HG03558 (cell line): Measurements from ENCODE around the gene ZBTB8OS.
"Not testable (repeated sequence)": the region's sequence is repeated elsewhere in the genome, so short reads cannot be mapped to it uniquely, and the experiment has no call there.

Experiments used
- ATAC-seq: cut with Tn5 transposase; IDR thresholded peaks from one replicate; pipeline ENCODE4 v1.9.1; 2021; ENCODE audit warnings: moderate number of reproducible peaks; ENCODE audit not compliant: unreplicated experiment; ENCODE audit errors: extremely low read depth

Gene ZBTB8OS

DNA sequence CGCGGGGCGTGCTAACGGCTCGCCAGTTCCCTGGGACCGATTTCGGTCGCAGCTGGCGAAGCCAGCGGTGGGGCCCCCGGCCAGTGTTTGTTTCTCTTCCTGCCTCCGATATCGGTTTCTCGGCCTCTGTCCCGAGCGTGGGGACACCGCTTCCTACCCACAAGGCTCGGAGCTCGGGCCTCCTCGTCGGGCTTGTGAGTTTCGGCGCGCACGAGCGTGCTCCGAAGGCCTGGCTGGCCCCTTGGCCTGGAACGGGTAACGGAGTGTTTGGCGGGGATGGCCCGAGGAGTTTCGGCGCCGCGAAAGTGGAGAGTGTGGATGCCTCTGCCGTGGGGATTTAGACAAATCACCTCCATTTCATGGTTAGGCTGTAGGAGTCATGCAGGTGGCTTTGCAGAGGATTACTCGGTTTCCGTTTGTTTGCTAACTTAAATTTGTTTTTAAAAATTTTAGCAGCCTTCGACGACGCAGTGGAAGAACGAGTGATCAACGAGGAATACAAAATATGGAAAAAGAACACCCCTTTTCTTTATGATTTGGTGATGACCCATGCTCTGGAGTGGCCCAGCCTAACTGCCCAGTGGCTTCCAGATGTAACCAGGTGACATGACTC lies 1.2 kb upstream of the ZBTB8OS start:
- ATAC-seq = no peak

- ATAC-seq = peak; percentile 66
Observed at GRCh38 chr1:32650752-32651460, 556 bp upstream of the ZBTB8OS start, which contains the start of gene RBBP4. RBBP4 (plus strand) TSS chr1:32651208; CDS start chr1:32651307, 99 bp downstream.

DNA sequence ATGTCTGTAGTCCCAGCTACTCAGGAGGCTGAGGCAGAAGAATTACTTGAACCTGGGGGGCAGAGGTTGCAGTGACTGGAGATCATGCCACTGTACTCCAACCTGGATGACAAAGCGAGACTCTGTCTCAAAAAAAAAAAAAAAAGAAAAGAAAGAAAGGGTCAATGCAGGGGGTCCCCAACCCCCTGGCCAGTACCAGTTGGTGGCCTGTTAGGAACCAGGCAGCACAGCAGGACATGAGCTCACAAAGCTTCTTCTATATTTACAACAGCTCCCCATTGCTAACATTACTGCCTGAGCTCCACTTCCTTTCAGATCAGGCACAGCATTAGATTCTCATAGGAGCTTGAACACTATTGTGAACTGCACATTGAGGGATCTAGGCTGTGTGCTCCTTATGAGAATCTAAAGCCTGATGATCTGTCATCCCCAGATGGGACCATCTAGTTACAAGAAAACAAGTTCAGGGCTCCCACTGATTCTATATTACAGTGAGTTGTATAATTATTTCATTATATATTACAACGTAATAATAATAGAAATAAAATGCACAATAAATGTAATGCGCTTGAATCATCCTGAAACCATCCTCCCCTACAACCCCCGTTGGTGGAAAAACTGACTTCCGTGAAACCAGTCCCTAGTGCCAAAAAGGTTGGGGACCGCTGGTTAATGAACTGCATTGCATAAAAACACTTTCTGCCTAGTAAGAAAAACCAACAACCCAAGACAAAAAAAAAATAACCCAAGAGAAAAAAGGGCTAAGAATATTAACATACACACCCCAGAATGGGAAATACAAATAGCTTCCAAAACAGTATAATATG lies 2.8 kb downstream of the ZBTB8OS start:
- no peak for ATAC-seq

DNA sequence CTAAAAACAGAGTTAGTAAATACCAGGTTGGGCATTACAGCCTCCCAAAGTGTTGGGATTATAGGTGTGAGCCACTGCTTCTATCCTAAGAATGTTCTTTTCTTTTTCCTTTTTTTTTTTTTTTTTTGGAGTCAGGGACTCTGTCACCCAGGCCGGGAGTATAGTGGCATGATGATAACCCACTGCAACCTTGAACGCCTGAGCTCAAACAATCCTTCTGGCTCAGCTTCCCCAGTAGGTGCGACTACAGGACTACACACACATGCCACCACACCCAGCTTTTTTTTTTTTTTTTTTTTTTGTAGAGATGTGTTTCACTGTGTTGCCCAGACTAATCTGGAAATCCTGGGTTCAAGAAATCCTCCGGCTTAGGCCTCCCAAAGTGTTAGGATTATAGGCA lies 5.9 kb downstream of the ZBTB8OS start:
- no peak for ATAC-seq

DNA sequence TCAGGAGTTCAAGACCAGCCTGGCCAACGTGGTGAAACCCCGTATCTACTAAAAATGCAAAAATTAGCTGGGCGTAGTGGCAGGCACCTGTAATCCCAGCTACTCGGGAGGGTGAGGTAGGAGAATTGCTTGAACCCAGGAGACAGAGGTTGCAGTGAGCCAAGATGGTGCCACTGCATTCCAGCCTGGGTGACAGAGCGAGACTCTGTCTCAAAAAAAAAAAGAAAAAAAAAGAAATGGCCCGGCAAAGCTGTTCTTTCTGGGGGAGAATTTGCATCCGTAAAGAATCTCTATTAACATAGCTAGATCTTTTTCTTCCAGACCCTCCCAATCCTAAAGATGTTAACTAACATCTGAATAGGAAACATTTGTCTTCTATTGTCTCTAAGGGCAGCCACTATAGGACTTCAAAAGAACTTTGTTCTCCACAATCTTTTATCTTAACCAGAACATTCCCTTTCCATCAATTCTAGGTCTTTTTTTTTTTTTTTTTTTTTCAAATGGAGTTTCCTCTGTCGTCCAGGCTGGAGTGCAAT lies 8.0 kb downstream of the ZBTB8OS start:
- ATAC-seq = not testable (repeated sequence)

DNA sequence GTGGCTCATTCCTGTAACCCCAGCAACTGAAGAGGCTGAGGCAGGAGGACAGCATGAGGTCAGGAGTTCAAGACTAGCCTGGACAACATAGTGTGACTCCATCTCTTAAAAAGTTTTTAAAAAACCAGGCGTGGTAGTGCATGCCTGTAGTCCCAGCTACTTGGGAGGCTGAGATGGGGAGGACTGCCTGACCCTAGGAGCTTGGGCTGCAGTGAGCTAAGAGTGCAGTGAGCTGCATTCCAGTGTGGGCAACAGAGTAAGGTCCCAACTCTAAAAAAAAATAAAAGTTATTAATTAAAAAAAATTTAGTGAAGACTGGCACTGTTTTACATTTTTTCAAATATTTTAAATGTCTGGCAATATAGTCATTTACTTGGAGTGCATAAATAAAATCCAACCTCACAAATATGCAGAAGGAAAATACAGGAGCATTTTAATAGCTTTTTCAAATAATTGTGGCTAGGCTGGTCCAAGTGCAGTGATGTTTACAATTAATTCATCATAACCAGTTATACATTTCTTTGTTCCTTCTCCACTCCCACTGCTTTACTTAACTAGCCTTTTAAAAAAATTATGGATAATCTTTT lies 10.8 kb downstream of the ZBTB8OS start:
- no peak for ATAC-seq

DNA sequence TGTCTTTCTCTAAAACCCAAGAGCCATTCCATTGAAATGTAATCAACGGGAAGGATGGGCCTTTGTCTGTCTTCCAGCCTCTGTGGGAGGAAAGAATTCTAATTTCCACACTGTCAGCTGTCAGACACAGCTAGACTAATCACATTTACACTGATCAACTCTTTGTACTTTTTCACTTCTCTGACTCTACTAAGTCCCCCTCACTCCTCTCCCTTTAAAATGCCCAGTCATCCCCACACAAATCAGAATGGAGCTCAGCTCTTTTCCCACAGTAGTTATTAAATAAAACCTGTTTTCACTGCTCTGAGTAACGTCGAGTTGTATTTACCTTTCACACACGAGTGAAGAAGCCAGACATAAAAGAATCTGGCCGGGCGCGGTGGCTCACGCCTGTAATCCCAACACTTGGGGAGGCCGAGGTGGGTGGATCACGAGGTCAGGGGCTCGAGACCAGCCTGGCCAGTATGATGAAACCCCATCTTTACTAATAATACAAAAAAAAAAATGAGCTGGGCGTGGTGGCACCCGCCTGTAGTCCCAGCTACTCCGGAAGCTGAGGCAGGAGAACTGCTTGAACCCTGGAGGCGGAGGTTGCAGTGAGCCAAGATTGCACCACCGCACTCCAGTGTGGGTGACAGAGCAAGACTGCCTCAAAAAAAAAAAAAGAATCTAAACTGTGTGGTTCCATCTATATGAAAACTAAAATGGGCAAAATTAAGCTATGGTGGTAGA lies 13.3 kb downstream of the ZBTB8OS start:
- ATAC-seq = no peak

DNA sequence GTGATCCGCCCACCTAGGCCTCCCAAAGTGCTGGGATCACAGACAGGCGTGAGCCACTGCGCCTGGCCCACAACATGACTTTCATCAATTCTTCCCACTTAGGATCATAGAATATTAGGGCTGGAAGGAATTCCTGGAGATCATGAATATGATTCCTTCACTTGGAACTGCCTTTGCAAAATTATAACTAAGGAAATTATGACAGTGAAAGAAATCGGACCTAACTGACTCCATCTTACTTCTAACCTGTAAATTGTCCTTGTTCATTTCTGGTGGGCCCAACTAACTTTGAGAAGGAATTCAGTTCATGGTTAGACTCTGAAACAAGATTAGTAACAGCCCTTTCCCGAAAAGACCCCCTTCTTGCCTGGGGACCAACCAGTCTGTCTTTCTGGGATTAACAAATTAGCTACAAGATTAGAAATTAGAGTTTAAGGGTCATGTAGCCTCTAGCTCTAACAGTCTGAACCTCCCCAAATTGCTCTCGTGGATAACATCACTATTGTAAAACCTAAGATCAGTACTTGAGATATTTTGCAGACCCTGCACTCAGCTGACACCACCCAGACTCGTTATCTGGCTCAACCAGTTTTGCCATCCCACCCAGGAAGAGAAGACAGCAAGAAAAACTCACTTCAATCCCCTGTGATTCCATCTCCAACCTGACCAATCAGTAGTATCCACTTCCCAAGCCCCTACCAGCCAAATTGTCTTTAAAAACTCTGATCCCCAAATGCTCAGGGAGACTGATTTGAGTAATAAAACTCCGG lies 14.7 kb downstream of the ZBTB8OS start:
- ATAC-seq = no peak

- ATAC-seq = no peak
Observed at GRCh38 chr1:32632829-32633228, 17.5 kb downstream of the ZBTB8OS start.

DNA sequence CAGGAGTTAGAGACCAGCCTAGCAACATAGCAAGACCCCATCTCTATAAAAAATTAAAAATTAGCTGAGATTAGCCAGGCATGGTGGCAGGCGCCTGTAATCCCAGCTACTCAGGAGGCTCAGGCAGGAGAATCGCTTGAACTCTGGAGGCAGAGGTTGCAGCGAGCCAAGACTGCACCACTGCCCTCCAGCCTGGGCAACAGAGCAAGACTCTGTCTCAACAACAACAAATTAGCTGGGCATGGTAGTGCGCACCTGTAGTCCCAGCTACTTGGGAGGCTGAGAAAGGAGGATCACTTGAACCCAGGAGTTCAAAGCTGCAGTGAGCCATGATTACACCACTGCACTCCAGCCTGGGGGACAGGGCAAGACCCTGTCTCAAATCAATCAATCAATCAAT lies 20.2 kb downstream of the ZBTB8OS start:
- not testable (repeated sequence) for ATAC-seq

DNA sequence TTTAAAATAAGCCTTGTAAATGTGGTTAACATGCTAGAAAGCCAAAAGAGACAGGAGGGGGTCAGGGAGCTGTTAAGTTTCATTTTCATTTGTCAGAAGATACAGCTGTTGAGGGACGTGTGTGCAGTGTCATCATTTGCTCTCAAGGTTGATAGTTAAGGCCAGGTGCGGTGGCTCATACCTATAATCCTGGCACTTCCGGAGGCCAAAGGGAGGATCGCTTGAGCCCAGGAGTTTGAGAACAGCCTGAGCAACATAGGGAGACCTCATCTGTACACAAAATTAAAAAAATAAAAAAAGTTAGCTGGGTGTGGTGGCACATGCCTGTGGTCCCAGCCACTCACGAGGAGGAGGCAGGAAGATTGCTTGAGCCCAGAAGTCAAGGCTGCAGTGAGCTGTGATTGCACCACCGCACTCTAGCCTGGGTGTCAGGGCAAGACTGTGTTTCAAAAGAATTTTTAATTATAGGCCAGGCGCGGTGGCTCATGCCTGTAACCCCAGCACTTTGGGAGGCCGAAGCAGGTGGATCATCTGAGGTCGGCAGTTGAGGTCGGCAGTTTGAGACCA lies 22.7 kb downstream of the ZBTB8OS start:
- no peak for ATAC-seq

DNA sequence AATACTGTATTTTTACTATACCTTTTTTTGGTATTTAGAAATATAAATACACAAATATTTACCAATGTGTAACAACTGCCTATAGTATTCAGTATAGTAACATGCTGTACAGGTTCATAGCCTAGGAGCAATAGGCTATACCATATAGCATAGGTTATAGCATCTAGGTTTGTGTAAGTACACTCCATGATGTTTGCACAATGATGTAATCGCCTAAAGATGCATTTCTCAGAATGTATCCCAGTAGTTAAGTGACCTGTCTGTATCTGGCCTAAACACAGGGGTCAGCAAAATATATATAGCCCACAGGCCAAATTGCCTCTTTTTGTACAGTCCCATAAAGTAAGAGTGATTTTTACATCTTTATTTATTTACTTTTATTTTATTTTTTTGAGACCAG lies 24.2 kb downstream of the ZBTB8OS start:
- ATAC-seq = no peak

GRCh38 chr1:32623775-32624174 lies 26.6 kb downstream of the ZBTB8OS start:
- no peak for ATAC-seq

DNA sequence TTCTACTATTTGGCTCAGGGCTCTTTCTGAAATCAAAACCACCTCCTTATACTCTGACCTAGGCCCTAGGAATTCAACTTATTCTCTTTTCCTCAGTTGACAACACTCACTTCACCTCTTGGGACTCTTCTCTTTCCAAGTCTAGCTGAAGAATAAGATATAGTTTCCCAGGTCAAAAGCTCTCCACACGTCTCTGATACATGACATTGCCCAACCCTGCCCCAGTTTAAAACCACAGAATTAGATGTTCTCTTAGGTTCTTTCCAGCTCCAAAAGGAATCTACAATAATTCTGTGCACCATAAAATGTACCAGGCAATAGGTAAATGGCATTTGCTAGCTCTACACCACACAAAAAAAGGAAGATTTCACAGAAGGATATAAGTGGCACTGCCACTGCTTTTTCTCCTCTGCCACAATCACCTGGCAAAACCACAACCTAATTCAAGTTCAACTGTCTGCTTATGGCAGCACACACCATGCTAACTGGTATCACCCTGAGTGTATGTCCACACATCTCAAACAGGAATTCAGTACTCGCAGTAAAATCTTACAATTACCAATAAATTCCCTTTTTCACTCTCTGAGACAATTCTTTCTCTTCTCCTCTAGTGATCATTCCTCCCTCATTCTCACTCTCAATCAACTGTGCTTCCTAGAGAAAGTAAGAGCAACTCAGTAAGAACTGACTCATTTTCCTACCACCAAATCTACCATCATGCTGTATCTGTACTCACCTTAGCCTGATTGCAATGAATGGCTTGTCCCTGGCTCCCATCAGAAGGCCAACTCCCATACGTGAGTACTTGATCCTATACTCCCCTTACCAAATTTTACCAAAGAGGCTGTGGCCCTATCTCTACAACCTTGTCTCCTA lies 27.3 kb downstream of the ZBTB8OS start:
- no peak for ATAC-seq

DNA sequence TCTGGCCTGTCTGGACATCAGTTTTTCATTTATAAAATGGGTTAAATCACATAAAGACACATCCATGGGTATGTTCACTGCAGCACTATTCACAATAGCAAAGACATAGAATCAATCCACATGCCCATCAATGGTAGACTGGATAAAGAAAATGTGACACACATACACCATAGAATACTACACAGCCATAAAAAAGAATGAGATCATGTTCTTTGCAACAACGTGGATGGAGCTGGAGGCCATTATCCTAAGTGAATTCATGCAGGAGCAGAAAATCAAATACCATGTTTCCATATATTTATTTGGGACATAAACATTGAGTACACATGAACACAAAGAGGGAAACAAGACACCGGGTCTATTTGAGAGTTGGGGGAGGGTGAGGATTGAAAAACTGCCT lies 28.1 kb downstream of the ZBTB8OS start:
- ATAC-seq = no peak

- ATAC-seq = no peak
Observed at GRCh38 chr1:32619701-32620485, 30.5 kb downstream of the ZBTB8OS start.

GRCh38 chr1:32618673-32619221 lies 31.6 kb downstream of the ZBTB8OS start:
- ATAC-seq = no peak
